Lower leg skin (tissue), 3 donors: ENCODE results near the gene NADK.

Experiments used
- POLR2A ChIP-seq, 2 donors: fragments of 450-650 bp; IDR thresholded peaks; one replicate each; pipeline ENCODE4 v1.6.1; 2016 to 2017; ENCODE audit warnings: antibody characterized with exemption in 2 of 2, mild to moderate bottlenecking in 1 of 2, moderate library complexity in 1 of 2
- TF ChIP-seq, protein P1 (sequence below), 3 donors: fragments of 450-650 bp; IDR thresholded peaks; one replicate each; pipeline ENCODE4 v1.5.1; 2016; ENCODE audit warnings: antibody characterized with exemption in 3 of 3, mild to moderate bottlenecking in 3 of 3, moderate library complexity in 2 of 3

DNA sequence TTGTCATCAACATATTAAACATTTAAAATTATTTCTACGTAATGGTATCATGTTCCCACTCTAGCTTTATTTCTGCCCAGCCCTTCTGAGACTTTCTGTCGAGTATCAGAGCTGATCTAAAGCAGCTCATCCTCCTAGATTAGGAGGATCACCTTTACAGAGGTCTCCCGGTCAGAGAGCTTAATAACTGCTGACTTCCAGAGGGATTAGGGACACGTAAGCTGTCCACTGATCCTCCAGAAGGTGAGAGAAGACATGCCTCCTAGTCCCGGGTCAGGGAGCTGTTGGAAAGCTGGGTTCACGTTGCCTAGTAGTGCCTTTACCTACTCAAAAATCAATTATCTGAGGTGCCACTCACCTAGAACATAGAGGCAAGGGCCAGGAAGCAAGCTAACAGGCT is 31.2 kb upstream of the NADK start:
- TF ChIP-seq POLR2A (IDR thresholded peaks at IDR 0.05), result no peak
- TF ChIP-seq, protein P1, sequence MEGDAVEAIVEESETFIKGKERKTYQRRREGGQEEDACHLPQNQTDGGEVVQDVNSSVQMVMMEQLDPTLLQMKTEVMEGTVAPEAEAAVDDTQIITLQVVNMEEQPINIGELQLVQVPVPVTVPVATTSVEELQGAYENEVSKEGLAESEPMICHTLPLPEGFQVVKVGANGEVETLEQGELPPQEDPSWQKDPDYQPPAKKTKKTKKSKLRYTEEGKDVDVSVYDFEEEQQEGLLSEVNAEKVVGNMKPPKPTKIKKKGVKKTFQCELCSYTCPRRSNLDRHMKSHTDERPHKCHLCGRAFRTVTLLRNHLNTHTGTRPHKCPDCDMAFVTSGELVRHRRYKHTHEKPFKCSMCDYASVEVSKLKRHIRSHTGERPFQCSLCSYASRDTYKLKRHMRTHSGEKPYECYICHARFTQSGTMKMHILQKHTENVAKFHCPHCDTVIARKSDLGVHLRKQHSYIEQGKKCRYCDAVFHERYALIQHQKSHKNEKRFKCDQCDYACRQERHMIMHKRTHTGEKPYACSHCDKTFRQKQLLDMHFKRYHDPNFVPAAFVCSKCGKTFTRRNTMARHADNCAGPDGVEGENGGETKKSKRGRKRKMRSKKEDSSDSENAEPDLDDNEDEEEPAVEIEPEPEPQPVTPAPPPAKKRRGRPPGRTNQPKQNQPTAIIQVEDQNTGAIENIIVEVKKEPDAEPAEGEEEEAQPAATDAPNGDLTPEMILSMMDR (IDR thresholded peaks at IDR 0.05), result no peak
